ENCODE results near the gene ENO1. TPM values are rescaled to one million over a fixed set of nuclear protein-coding genes. Genes with fewer than 3 reads are reported as not detected.
"Not testable (repeated sequence)": the region's sequence is repeated elsewhere in the genome, so short reads cannot be mapped to it uniquely, and the experiment has no call there.

Gene ENO1
- total and polyA plus RNA-seq, 2 experiments from 2014 or later: 910 to 1,831 TPM

GRCh38 chr1:8884105-8884504 is 5.6 kb upstream of the ENO1 start:
- H3K27ac Mint-ChIP-seq, ATAC-seq: not testable (repeated sequence)
- peaks cover 20% of the 10 kb centered on the region for H3K4me1 Mint-ChIP-seq

GRCh38 chr1:8883491-8883890 is 5.0 kb upstream of the ENO1 start:
- Histone ChIP-seq H3K4me1 (ENCODE audit: insufficient read depth) (peaks cover 18% of the 10 kb centered on the region; the same call in 1 of the 2 replicates), H3K4me2 (no peak overlapping the region), H3K4me3 (no peak overlapping the region), H3K36me3 (ENCODE audit: insufficient read depth) (no peaks in the 10 kb centered on the region), H4K20me1 (replicated peaks; ENCODE audit: insufficient read depth) (no peaks in the 10 kb centered on the region), H3K79me2 (replicated peaks; ENCODE audit: insufficient read depth) (peaks cover under 1% of the 10 kb centered on the region), H3K9me2 (ENCODE audit: insufficient read depth) (no peaks in the 10 kb centered on the region), H3K27ac (ENCODE audit: low read depth) (no peak overlapping the region), H3F3A (replicated peaks; ENCODE audit: low read depth) (peaks cover 6% of the 10 kb centered on the region), H2AFZ (no peak overlapping the region), H3K27me3 (ENCODE audit: insufficient read depth) (no peaks in the 10 kb centered on the region)
- no peak overlapping the region for H3K4me3 Mint-ChIP-seq
- ATAC-seq (no peak), DNase-seq (ENCODE audit: low spot score) (no peak)
- H3K9me3 Mint-ChIP-seq: no peaks in the 10 kb centered on the region; the same call in 2 of the 3 replicates
- TF ChIP-seq NANOG (IDR thresholded peaks at IDR 0.05; ENCODE audit: borderline replicate concordance) (no peak), EZH2 (IDR thresholded peaks at IDR 0.05; ENCODE audit: low read depth, unreplicated experiment) (no peak), ZNF331 (CRISPR knock-in tag; IDR thresholded peaks at IDR 0.05; ENCODE audit: low read depth) (no peak), CREB1 (CRISPR knock-in tag; IDR thresholded peaks at IDR 0.05; ENCODE audit: low read depth) (no peak), JUNB (IDR thresholded peaks at IDR 0.05; ENCODE audit: unreplicated experiment) (no peak), EZH2phosphoT487 (IDR thresholded peaks at IDR 0.05; ENCODE audit: unreplicated experiment) (no peak)
- H3K4me1 Mint-ChIP-seq: peaks cover 20% of the 10 kb centered on the region
- H3K27me3 Mint-ChIP-seq (ENCODE audit: insufficient read depth, low read depth, poor library complexity): peaks cover 3% of the 10 kb centered on the region
- no peak overlapping the region for H3K27ac Mint-ChIP-seq
- H3K36me3 Mint-ChIP-seq (ENCODE audit: low read depth): peaks cover 4% of the 10 kb centered on the region; the same call in 2 of the 3 replicates

More at GRCh38 chr1:8884105-8884504, 5.6 kb upstream of the ENO1 start:
- not testable (repeated sequence) for H3K4me2 ChIP-seq; H3K9me3 Mint-ChIP-seq; H2AFZ ChIP-seq; DNase-seq (ENCODE audit: low spot score); H3K27me3 ChIP-seq (ENCODE audit: insufficient read depth); H4K20me1 ChIP-seq (replicated peaks; ENCODE audit: insufficient read depth); H3K36me3 ChIP-seq (ENCODE audit: insufficient read depth); H3K4me3 ChIP-seq; H3K4me3 Mint-ChIP-seq; H3K79me2 ChIP-seq (replicated peaks; ENCODE audit: insufficient read depth); H3K27ac ChIP-seq (ENCODE audit: low read depth); H3K36me3 Mint-ChIP-seq (ENCODE audit: low read depth); H3F3A ChIP-seq (replicated peaks; ENCODE audit: low read depth); H3K27me3 Mint-ChIP-seq (ENCODE audit: insufficient read depth, low read depth, poor library complexity); H3K9me2 ChIP-seq (ENCODE audit: insufficient read depth)
- peaks cover 18% of the 10 kb centered on the region; the same call in 1 of the 2 replicates for H3K4me1 ChIP-seq (ENCODE audit: insufficient read depth)

- peak; percentile 66 for DNase-seq (ENCODE audit: low spot score)
- H3K36me3 Mint-ChIP-seq (ENCODE audit: low read depth): peaks cover 36% of the 10 kb centered on the region
- Histone ChIP-seq H3F3A (replicated peaks; ENCODE audit: low read depth) (peaks cover 16% of the 10 kb centered on the region), H3K4me1 (ENCODE audit: insufficient read depth) (peaks cover 35% of the 10 kb centered on the region), H3K79me2 (replicated peaks; ENCODE audit: insufficient read depth) (peaks cover 34% of the 10 kb centered on the region), H3K27me3 (ENCODE audit: insufficient read depth) (no peaks in the 10 kb centered on the region), H3K27ac (ENCODE audit: low read depth) (peak overlapping the region; percentile 18), H4K20me1 (replicated peaks; ENCODE audit: insufficient read depth) (peaks cover 23% of the 10 kb centered on the region), H3K36me3 (ENCODE audit: insufficient read depth) (peaks cover 13% of the 10 kb centered on the region), H3K9me2 (ENCODE audit: insufficient read depth) (no peaks in the 10 kb centered on the region), H3K4me3 (peak overlapping the region; percentile 96), H3K4me2 (peak overlapping the region; percentile 93), H2AFZ (no peak overlapping the region)
- peaks cover 19% of the 10 kb centered on the region for H3K27me3 Mint-ChIP-seq (ENCODE audit: insufficient read depth, low read depth, poor library complexity)
- H3K27ac Mint-ChIP-seq: peak overlapping the region; percentile 95
- TF ChIP-seq STAT1 (IDR thresholded peaks at IDR 0.05; ENCODE audit: unreplicated experiment) (no peak), REST (IDR thresholded peaks at IDR 0.05; ENCODE audit: unreplicated experiment) (no peak), CREB1 (CRISPR knock-in tag; IDR thresholded peaks at IDR 0.05; ENCODE audit: low read depth) (no peak), EZH2phosphoT487 (IDR thresholded peaks at IDR 0.05; ENCODE audit: unreplicated experiment) (no peak), CTCF (conservative IDR thresholded peaks at IDR 0.05; ENCODE audit: low read depth in 2 of 2) (no peak), ZNF114 (CRISPR knock-in tag; IDR thresholded peaks at IDR 0.05) (no peak), NANOG (IDR thresholded peaks at IDR 0.05; ENCODE audit: borderline replicate concordance) (no peak), JUNB (IDR thresholded peaks at IDR 0.05; ENCODE audit: unreplicated experiment) (no peak)
- H3K4me1 Mint-ChIP-seq: peaks cover 34% of the 10 kb centered on the region
- H3K9me3 Mint-ChIP-seq: peaks cover 4% of the 10 kb centered on the region
- peak overlapping the region; percentile 77 for H3K4me3 Mint-ChIP-seq
- ATAC-seq: peak; percentile 18
Measured at GRCh38 chr1:8879922-8880676, 1.6 kb upstream of the ENO1 start.
